Lower leg skin (tissue), 3 donors: ENCODE measurements around the gene MRO.

Source experiments
- CTCF ChIP-seq, 3 donors: fragments of 450-650 bp; IDR thresholded peaks; one replicate each; pipeline ENCODE4 v1.5.1; 2016; ENCODE audit warnings: antibody characterized with exemption in 3 of 3, mild to moderate bottlenecking in 3 of 3, moderate library complexity in 2 of 3
- POLR2A ChIP-seq, 2 donors: fragments of 450-650 bp; IDR thresholded peaks; one replicate each; pipeline ENCODE4 v1.6.1; 2016 to 2017; ENCODE audit warnings: antibody characterized with exemption in 2 of 2, mild to moderate bottlenecking in 1 of 2, moderate library complexity in 1 of 2

- TF ChIP-seq CTCF (IDR thresholded peaks at IDR 0.05) (no peak), POLR2A (IDR thresholded peaks at IDR 0.05) (no peak)
Measured at GRCh38 chr18:50793641-50794565, 25.9 kb downstream of the MRO start.
